Measurements from ENCODE around the gene DNPH1. TPM values are rescaled to one million over a fixed set of nuclear protein-coding genes. Genes with fewer than 3 reads are reported as not detected.

Gene DNPH1
- total RNA-seq, 1 experiment from 2014 or later = 50.3 TPM

GRCh38 chr6:43246301-43247113 is 17.2 kb upstream of the DNPH1 start:
- DNase-seq (ENCODE audit: low read depth) = peak; percentile 44

- no peak for DNase-seq (ENCODE audit: low read depth)
These were observed 14.5 kb upstream of the DNPH1 start for GRCh38 chr6:43243664-43244321.

GRCh38 chr6:43242908-43243663 is 13.8 kb upstream of the DNPH1 start, which contains the start of gene TTBK1:
Gene TTBK1 (plus strand): TSS chr6:43243481. CDS start chr6:43246661, 3,180 bp downstream.
- no peak for DNase-seq (ENCODE audit: low read depth)

- DNase-seq (ENCODE audit: low read depth) = no peak
These were observed 12.2 kb upstream of the DNPH1 start for GRCh38 chr6:43241446-43241845.

- DNase-seq (ENCODE audit: low read depth) = no peak
These were observed 11.7 kb upstream of the DNPH1 start for GRCh38 chr6:43240950-43241349.

- no peak for DNase-seq (ENCODE audit: low read depth)
These were observed 9.8 kb upstream of the DNPH1 start for GRCh38 chr6:43239054-43239453.

GRCh38 chr6:43235841-43236240 is 6.6 kb upstream of the DNPH1 start:
- no peak for DNase-seq (ENCODE audit: low read depth)

- DNase-seq (ENCODE audit: low read depth) = no peak
These were observed 2.6 kb upstream of the DNPH1 start for GRCh38 chr6:43231735-43232450.

GRCh38 chr6:43231053-43231452 is 1.8 kb upstream of the DNPH1 start:
- no peak for DNase-seq (ENCODE audit: low read depth)

GRCh38 chr6:43229803-43230620 is 731 bp upstream of the DNPH1 start:
- no peak for DNase-seq (ENCODE audit: low read depth)

- no peak for DNase-seq (ENCODE audit: low read depth)
These were observed 3.0 kb downstream of the DNPH1 start for GRCh38 chr6:43226192-43226851.

GRCh38 chr6:43223175-43223574 is 6.1 kb downstream of the DNPH1 start:
- DNase-seq (ENCODE audit: low read depth) = no peak

GRCh38 chr6:43222418-43223059 is 6.7 kb downstream of the DNPH1 start:
- no peak for DNase-seq (ENCODE audit: low read depth)

GRCh38 chr6:43221046-43221972 is 8.0 kb downstream of the DNPH1 start:
- DNase-seq (ENCODE audit: low read depth) = no peak

GRCh38 chr6:43220439-43220951 is 8.8 kb downstream of the DNPH1 start:
- DNase-seq (ENCODE audit: low read depth) = no peak

- no peak for DNase-seq (ENCODE audit: low read depth)
These were observed 9.5 kb downstream of the DNPH1 start for GRCh38 chr6:43219814-43220213.

GRCh38 chr6:43219119-43219518 is 10.2 kb downstream of the DNPH1 start:
- no peak for DNase-seq (ENCODE audit: low read depth)

- DNase-seq (ENCODE audit: low read depth) = no peak
These were observed 11.9 kb downstream of the DNPH1 start for GRCh38 chr6:43217351-43217750.
